ENCODE results near the gene RPS21. TPM values are rescaled to one million over a fixed set of nuclear protein-coding genes. Genes with fewer than 3 reads are reported as not detected.

The RPS21 gene
- total RNA-seq, 2 experiments from 2014 or later, result 3,015 to 3,210 TPM

DNA sequence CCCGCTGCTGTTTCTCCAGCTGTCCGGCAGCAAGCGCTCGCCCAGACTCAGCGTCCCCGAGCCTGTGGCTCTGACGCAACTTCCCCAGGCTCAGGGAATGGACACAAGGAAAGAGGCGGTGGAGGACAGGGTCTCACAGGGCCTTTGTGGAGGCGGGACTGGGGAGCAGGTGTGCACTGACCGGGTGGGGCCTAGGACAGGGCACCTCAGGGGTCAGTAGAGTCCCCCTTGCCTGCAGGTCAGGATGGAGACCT, 39.8 kb upstream of the RPS21 start:
- Histone ChIP-seq H3K27me3 (ENCODE audit: control insufficient read depth in 1 of 2, insufficient read depth in 2 of 2, low read length in 2 of 2) (no peaks in the 10 kb centered on the region), H3K36me3 (ENCODE audit: insufficient read depth, low read length) (no peaks in the 10 kb centered on the region), H3K4me3 (ENCODE audit: low read length) (no peak overlapping the region), H3K4me1 (ENCODE audit: insufficient read depth, low read length) (no peaks in the 10 kb centered on the region), H3K9me3 (ENCODE audit: control insufficient read depth in 1 of 2, insufficient read depth in 1 of 2, low read length in 2 of 2) (peaks cover 0 to 20% of the 10 kb centered on the region in 2 experiments), H3K27ac (ENCODE audit: low read depth in 1 of 2, low read length in 2 of 2) (no peak overlapping the region)
- ATAC-seq (ENCODE audit: poor library complexity), result no peak
- no peak overlapping the region for H3K4me3 Mint-ChIP-seq
- H3K27me3 Mint-ChIP-seq, result no peaks in the 10 kb centered on the region
- TF ChIP-seq, protein P1, sequence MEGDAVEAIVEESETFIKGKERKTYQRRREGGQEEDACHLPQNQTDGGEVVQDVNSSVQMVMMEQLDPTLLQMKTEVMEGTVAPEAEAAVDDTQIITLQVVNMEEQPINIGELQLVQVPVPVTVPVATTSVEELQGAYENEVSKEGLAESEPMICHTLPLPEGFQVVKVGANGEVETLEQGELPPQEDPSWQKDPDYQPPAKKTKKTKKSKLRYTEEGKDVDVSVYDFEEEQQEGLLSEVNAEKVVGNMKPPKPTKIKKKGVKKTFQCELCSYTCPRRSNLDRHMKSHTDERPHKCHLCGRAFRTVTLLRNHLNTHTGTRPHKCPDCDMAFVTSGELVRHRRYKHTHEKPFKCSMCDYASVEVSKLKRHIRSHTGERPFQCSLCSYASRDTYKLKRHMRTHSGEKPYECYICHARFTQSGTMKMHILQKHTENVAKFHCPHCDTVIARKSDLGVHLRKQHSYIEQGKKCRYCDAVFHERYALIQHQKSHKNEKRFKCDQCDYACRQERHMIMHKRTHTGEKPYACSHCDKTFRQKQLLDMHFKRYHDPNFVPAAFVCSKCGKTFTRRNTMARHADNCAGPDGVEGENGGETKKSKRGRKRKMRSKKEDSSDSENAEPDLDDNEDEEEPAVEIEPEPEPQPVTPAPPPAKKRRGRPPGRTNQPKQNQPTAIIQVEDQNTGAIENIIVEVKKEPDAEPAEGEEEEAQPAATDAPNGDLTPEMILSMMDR (IDR thresholded peaks at IDR 0.05), result no peak
- ChIA-PET CTCF (no interaction called here), POLR2A (no interaction called here)
- H3K36me3 Mint-ChIP-seq (ENCODE audit: low read depth), result no peaks in the 10 kb centered on the region
- intact Hi-C loops (cut with DNase I, micrococcal nuclease), result no loop called here
- DNase-seq, result no peak
- H3K9me3 Mint-ChIP-seq, result peaks cover 3% of the 10 kb centered on the region
- H3K27ac Mint-ChIP-seq, result no peak overlapping the region
- H3K4me1 Mint-ChIP-seq (ENCODE audit: low read depth), result no peaks in the 10 kb centered on the region

GRCh38 chr20:62347445-62347844, 39.5 kb upstream of the RPS21 start:
- Mint-ChIP-seq H3K36me3 (ENCODE audit: low read depth) (no peaks in the 10 kb centered on the region), H3K27me3 (no peaks in the 10 kb centered on the region), H3K4me1 (ENCODE audit: low read depth) (no peaks in the 10 kb centered on the region), H3K4me3 (no peak overlapping the region), H3K9me3 (peaks cover 3% of the 10 kb centered on the region), H3K27ac (no peak overlapping the region)
- Histone ChIP-seq H3K27me3 (ENCODE audit: control insufficient read depth in 1 of 2, insufficient read depth in 2 of 2, low read length in 2 of 2) (no peaks in the 10 kb centered on the region), H3K4me3 (ENCODE audit: low read length) (no peak overlapping the region), H3K27ac (ENCODE audit: low read depth in 1 of 2, low read length in 2 of 2) (no peak overlapping the region), H3K9me3 (ENCODE audit: control insufficient read depth in 1 of 2, insufficient read depth in 1 of 2, low read length in 2 of 2) (peaks cover 0 to 20% of the 10 kb centered on the region in 2 experiments), H3K4me1 (ENCODE audit: insufficient read depth, low read length) (no peaks in the 10 kb centered on the region), H3K36me3 (ENCODE audit: insufficient read depth, low read length) (no peaks in the 10 kb centered on the region)
- ChIA-PET CTCF (no interaction called here), POLR2A (no interaction called here)
- TF ChIP-seq, protein P1 (IDR thresholded peaks at IDR 0.05), result no peak
- ATAC-seq (ENCODE audit: poor library complexity) (no peak), DNase-seq (no peak)
- intact Hi-C loops (cut with DNase I, micrococcal nuclease), result no loop called here

- Histone ChIP-seq H3K4me1 (ENCODE audit: insufficient read depth, low read length) (no peaks in the 10 kb centered on the region), H3K9me3 (ENCODE audit: control insufficient read depth in 1 of 2, insufficient read depth in 1 of 2, low read length in 2 of 2) (peaks cover 0 to 20% of the 10 kb centered on the region in 2 experiments), H3K36me3 (ENCODE audit: insufficient read depth, low read length) (no peaks in the 10 kb centered on the region), H3K4me3 (ENCODE audit: low read length) (no peak overlapping the region), H3K27me3 (ENCODE audit: control insufficient read depth in 1 of 2, insufficient read depth in 2 of 2, low read length in 2 of 2) (no peaks in the 10 kb centered on the region), H3K27ac (ENCODE audit: low read depth in 1 of 2, low read length in 2 of 2) (no peak overlapping the region)
- TF ChIP-seq, protein P1 (IDR thresholded peaks at IDR 0.05), result no peak
- no peak for DNase-seq
- intact Hi-C loops (cut with DNase I, micrococcal nuclease), result no loop called here
- no peak for ATAC-seq (ENCODE audit: poor library complexity)
- Mint-ChIP-seq H3K27me3 (no peaks in the 10 kb centered on the region), H3K4me1 (ENCODE audit: low read depth) (no peaks in the 10 kb centered on the region), H3K27ac (no peak overlapping the region), H3K9me3 (peaks cover 3% of the 10 kb centered on the region), H3K4me3 (no peak overlapping the region), H3K36me3 (ENCODE audit: low read depth) (no peaks in the 10 kb centered on the region)
- CTCF ChIA-PET, result no interaction called here
- POLR2A ChIA-PET, result no interaction called here
Measured at GRCh38 chr20:62348604-62349003, 38.3 kb upstream of the RPS21 start.
